ENCODE results near the gene GH1. TPM values are rescaled to one million over a fixed set of nuclear protein-coding genes. Genes with fewer than 3 reads are reported as not detected.
"Not testable (repeated sequence)": the region's sequence is repeated elsewhere in the genome, so short reads cannot be mapped to it uniquely, and the experiment has no call there.

The GH1 gene
- total RNA-seq, 1 experiment from 2014 or later: not detected

DNA sequence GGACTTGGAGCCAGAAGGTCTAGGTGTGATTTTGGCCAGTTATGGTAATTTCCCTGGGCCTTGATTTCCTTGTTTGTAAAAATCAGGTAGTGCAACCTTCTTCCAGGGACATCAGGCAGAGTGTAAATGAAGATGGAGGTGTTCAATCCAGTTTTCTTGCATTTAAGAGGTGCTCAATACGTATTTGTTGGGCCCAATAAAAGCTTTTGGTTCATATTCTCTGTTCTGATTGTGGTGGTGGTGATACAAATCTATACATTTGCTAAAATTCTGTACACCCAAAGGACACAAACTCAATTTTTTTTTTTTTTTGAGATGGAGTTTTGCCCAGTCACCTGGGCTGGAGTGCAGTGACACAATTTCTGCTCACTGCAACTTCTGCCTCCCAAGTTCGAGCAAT is 7.5 kb upstream of the GH1 start:
- DNase-seq (ENCODE audit: low spot score): no peak

DNA sequence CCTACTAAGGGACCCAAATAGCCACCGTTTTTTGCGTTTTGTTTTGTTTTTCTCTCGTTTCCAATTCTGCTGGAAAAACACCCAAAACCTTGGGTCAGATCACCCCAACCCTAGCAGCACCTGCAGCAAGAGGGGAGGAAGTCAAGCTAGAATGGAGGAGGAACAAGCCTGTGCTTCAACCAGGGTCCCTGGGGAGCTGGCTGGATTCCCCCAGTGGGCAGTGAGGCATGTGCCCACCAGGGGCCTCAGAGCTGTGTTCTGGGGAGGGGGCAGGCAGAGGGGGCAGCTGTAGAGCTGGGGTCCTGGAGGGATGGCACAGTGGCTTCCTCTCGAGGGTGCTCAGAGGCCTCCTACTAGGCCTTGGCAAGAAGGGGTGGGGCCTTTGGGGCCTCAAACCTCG is 7.0 kb upstream of the GH1 start:
- DNase-seq (ENCODE audit: low spot score): no peak

DNA sequence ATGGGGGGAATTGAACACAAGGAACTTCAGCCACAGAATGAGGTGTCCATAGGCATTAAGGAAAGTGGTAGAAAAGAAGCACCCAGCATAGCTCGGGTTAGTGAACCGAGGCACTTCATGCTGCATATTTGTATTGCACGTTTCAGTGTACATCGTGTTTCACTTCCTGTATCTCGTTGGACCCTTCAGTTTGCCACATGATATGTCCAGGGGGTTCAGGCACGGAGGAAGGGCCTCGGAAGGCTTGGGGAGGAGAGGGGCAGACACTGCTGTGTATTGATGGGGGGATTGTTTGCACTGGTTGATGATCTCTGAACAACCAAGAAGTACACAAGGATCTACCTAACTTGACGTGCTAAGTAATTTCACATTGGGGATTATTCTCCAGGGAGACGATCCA is 3.8 kb upstream of the GH1 start:
- DNase-seq (ENCODE audit: low spot score): not testable (repeated sequence)

DNA sequence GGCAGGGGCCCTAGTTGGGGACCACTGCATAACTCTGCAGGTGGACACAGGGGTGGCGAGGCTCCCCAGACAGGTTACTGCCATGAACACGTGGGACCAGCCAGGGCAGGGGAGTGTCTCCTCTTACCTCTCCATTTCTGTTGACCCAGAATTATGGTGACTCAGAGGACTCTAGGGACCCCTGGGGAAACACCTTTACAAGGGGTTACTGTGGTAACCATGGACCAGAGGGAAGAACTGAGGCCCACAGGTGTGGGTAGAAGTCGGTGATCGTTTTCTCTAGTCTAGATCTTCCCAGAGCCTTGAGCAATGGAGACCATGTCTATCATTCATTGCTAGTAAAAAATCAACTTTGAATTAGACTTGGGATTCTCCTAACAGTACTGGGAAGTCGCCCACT is 2.1 kb upstream of the GH1 start:
- DNase-seq (ENCODE audit: low spot score): not testable (repeated sequence)

- DNase-seq (ENCODE audit: low spot score): not testable (repeated sequence)
These were observed 1.4 kb upstream of the GH1 start for GRCh38 chr17:63920050-63920449.

DNA sequence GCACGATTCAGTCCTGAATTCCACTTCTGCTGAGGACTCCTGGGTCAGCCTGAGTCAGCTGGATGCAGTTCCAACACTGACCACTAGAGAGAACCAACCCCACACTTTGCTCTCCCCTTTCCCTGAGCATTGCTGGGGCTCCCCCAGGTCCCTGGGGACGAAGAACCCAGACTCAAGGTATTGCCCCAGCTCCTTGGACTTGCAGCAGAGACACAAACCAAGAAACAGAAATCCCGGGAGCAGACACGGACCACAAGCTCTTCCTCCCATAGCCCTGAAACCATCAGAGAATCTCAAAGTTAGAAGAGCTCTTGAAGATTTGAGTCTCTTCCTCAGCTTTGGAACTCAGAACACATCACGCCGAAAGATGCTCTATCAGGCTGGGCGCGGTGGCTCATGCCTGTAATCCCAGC is 678 bp upstream of the GH1 start:
- DNase-seq (ENCODE audit: low spot score): peak; percentile 42

GRCh38 chr17:63918305-63918704 is 334 bp downstream of the GH1 start:
- no peak for DNase-seq (ENCODE audit: low spot score)

DNA sequence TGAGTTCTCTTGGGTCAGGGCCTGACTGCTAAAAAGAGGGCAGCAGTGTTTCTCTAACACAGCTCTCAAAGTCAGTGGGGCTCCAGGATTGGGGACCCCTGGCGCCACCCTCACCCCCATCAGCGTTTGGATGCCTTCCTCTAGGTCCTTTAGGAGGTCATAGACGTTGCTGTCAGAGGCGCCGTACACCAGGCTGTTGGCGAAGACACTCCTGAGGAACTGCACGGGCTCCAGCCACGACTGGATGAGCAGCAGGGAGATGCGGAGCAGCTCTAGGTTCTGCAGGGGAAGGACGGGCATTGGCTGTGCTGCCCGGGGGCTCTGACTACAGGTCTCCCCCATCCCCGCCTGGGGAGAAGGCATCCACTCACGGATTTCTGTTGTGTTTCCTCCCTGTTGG is 993 bp downstream of the GH1 start:
- DNase-seq (ENCODE audit: low spot score): no peak

DNA sequence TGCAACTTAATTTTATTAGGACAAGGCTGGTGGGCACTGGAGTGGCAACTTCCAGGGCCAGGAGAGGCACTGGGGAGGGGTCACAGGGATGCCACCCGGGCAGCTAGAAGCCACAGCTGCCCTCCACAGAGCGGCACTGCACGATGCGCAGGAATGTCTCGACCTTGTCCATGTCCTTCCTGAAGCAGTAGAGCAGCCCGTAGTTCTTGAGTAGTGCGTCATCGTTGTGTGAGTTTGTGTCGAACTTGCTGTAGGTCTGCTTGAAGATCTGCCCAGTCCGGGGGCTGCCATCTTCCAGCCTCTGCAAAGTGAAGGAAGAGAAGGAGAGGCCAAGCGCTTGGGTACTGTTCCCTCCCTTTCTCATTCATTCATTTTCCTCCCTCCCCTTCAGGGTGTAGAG is 1.4 kb downstream of the GH1 start:
- DNase-seq (ENCODE audit: low spot score): not testable (repeated sequence)

DNA sequence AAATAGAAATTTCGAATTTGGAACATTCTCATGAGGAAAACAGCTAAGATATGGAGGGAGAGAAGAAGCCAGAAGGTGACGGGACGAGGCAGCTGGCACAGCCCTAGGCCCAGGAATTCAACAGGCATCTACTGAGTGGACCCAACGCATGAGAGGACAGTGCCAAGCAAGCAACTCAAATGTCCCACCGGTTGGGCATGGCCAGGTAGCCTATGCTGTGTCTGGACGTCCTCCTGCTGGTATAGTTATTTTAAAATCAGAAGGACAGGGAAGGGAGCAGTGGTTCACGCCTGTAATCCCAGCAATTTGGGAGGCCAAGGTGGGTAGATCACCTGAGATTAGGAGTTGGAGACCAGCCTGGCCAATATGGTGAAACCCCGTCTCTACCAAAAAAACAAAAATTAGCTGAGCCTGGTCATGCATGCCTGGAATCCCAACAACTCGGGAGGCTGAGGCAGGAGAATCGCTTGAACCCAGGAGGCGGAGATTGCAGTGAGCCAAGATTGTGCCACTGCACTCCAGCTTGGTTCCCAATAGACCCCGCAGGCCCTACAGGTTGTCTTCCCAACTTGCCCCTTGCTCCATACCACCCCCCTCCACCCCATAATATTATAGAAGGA is 2.0 kb downstream of the GH1 start:
- DNase-seq (ENCODE audit: low spot score): no peak

DNA sequence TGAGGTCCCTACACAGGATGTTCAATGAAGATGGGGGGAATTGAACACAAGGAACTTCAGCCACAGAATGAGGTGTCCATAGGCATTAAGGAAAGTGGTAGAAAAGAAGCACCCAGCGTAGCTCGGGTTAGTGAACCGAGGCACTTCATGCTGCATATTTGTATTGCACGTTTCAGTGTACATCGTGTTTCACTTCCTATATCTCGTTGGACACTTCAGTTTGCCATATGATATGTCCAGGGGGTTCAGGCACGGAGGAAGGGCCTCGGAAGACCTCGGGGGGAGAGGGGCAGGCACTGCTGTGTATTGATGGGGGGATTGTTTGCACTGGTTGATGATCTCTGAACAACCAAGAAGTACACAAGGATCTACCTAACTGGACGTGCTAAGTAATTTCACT is 2.9 kb downstream of the GH1 start:
- DNase-seq (ENCODE audit: low spot score): not testable (repeated sequence)

DNA sequence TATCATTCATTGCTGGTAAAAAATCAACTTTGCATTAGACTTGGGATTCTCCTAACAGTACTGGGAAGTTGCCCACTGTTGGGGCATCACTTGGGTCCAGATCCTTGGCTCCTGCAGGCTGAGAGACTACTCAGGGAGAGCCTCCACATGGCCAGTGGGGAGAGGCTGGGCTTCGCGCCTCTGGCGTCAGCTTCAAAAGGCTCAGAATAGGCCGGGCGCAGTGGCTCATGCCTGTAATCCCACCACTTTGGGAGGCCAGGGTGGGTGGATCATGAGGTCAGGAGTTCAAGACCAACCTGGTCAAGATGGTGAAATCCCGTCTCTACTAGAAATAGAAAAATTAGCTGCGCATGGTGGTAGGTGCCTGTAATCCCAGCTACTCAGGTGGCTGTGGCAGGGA is 4.2 kb downstream of the GH1 start:
- no peak for DNase-seq (ENCODE audit: low spot score)

DNA sequence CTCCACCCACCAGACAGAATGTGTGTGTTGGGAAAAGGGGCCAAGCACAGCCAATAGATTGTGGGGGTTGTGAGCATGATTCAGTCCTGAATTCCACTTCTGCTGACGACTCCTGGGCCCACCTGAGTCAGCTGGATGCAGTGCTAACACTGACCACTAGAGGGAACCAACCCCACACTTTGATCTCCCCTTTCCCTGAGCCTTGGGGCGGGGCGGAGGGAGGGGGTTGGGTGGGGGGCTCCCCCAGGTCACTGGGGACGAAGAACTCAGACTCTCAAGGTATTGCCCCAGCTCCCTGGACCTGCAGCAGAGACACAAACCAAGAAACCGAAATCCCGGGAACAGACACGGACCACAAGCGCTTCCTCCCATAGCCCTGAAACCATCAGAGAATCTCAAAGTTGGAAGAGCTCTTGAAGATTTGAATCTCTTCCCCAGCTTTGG is 7.0 kb downstream of the GH1 start:
- no peak for DNase-seq (ENCODE audit: low spot score)

DNA sequence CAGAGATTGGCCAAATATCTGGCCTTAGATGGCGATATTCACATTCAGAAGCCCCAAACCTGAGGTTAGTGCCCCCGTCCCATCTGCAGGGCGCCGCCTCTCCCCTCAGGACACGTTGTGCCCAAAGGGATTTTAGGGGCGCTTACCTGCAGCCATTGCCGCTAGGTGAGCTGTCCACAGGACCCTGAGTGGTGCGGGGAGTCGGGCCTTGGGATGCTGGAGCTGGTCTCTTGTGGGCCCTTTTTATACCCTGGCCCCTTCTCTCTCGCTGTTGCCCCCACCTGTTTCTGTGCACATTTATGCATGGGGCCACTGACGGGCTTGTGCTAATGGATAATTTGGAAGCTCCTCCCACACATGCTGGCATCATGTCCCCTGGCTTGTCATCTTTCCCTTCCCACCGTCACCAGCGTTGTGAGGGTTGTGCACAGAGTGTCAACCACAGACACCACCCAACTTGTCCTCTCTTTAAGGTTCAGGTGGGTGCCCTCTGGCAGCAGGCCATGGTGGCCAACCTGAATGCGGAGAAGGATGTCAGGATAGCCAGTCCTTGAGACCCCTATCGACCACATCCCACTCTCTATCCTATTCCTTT is 7.5 kb downstream of the GH1 start, which contains the start of gene CSHL1:
Gene CSHL1 (minus strand): TSS at position 218 of the 595 bp plus-strand sequence. CDS start 62 bp downstream, at position 156.
- no peak for DNase-seq (ENCODE audit: low spot score)

- no peak for DNase-seq (ENCODE audit: low spot score)
These were observed 8.5 kb downstream of the GH1 start for GRCh38 chr17:63910096-63910495.

DNA sequence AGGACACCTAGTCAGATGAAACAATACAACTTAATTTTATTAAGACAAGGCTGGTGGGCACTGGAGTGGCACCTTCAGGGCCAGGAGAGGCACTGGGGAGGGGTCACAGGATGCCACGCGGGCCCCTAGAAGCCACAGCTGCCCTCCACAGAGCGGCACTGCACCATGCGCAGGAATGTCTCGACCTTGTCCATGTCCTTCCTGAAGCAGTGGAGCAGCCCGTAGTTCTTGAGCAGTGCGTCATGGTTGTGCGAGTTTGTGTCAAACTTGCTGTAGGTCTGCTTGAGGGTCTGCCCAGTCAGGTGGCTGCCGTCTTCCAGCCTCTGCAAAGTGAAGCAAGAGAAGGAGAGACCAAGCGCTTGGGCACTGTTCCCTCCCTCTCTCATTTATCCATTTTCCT is 9.1 kb downstream of the GH1 start:
- DNase-seq (ENCODE audit: low spot score): not testable (repeated sequence)

- DNase-seq (ENCODE audit: low spot score): not testable (repeated sequence)
These were observed 11.4 kb downstream of the GH1 start for GRCh38 chr17:63907161-63907778.

DNA sequence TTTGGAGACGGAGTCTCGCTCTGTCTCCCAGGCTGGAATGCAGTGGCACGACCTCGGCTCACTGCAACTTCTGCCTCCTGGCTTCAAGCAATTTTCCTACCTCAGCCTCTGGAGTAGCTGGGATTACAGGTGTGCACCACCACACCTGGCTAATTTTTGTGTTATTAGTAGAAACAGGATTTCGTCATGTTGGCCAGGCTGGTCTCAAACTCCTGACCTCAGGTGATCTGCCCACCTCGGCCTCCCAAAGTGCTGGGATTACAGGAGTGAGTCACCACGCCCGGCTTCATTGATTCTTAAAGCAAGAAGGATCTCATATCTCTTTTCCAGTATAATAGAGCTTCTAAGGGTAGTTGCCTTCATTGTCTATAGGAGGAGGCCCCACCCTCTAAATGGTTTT is 13.8 kb downstream of the GH1 start:
- not testable (repeated sequence) for DNase-seq (ENCODE audit: low spot score)

- DNase-seq (ENCODE audit: low spot score): not testable (repeated sequence)
These were observed 14.8 kb downstream of the GH1 start for GRCh38 chr17:63903787-63904201.

GRCh38 chr17:63901971-63902370 is 16.7 kb downstream of the GH1 start:
- not testable (repeated sequence) for DNase-seq (ENCODE audit: low spot score)

DNA sequence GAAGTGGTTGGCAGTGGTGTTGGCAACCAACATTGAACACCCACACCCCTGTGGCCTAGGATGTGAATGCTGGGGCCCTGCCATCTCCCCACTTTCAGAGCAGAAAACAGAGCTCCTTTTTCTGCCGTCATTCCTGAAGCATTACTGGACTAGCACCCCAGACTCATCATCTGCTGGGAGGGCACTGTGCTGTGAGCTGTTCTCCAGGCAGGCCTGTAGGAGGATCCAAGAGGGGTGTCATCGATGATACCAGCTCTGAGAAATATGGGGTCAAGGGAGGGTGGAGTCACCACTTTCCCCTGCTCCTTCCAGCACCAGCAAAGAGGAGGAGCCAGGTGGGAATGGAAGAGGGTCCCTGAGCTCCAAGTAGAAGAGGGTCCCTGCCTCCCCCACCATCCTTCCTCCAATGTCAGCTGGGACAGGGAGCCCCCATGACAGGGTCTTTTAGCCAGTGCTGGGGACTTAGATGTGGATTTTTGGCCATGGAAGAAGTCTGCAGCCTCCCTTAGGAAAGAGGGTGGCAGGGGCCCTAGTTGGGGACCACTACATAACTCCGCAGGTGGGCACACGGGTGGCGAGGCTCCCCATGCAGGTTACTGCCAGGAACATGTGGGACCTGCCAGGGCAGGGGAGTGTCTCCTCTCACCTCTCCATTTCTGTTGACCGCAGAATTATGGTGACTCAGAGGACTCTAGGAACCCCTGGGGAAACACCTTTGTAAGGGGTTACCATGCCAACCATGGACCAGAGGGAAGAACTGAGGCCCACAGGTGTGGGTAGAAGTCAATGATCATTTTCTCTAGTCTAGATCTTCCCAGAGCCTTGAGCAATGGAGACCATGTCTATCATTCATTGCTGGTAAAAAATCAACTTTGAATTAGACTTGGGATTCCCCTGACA is 19.5 kb downstream of the GH1 start:
- not testable (repeated sequence) for DNase-seq (ENCODE audit: low spot score)

Data from H4 (cell line).